ENCODE results near the gene TIMP2.
"Not testable (repeated sequence)": the region's sequence is repeated elsewhere in the genome, so short reads cannot be mapped to it uniquely, and the experiment has no call there.

TIMP2 gene

DNA sequence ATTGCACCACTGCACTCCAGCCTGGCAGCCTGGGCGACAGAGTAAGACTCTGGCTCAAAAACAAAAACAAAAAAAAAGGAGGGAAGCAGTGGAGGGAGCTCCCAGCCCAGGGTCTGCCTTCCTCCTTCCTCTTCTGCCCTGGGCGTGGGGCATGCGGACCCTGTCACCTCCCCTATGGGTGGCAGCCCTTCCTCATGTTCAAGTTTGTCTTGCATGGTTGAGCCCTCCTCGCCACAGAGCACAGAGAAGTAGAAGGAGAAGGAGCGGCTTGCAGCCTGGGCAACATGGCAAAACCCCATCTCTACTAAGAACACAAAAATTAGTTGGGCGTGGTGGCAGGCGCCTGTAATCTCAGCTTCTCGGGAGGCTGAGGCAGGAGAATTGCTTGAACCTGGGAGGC lies 21.4 kb upstream of the TIMP2 start:
- no peak for DNase-seq (ENCODE audit: low read depth)
- no peak overlapping the region for H3K4me3 ChIP-seq (ENCODE audit: low read length)
- TF ChIP-seq, protein P1, sequence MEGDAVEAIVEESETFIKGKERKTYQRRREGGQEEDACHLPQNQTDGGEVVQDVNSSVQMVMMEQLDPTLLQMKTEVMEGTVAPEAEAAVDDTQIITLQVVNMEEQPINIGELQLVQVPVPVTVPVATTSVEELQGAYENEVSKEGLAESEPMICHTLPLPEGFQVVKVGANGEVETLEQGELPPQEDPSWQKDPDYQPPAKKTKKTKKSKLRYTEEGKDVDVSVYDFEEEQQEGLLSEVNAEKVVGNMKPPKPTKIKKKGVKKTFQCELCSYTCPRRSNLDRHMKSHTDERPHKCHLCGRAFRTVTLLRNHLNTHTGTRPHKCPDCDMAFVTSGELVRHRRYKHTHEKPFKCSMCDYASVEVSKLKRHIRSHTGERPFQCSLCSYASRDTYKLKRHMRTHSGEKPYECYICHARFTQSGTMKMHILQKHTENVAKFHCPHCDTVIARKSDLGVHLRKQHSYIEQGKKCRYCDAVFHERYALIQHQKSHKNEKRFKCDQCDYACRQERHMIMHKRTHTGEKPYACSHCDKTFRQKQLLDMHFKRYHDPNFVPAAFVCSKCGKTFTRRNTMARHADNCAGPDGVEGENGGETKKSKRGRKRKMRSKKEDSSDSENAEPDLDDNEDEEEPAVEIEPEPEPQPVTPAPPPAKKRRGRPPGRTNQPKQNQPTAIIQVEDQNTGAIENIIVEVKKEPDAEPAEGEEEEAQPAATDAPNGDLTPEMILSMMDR (conservative IDR thresholded peaks at IDR 0.05; ENCODE audit: low read length): no peak

- no peak for DNase-seq (ENCODE audit: low read depth)
- no peak overlapping the region for H3K4me3 ChIP-seq (ENCODE audit: low read length)
- TF ChIP-seq, protein P1 (conservative IDR thresholded peaks at IDR 0.05; ENCODE audit: low read length): no peak
These were observed 20.9 kb upstream of the TIMP2 start for GRCh38 chr17:78946131-78946530.

- H3K4me3 ChIP-seq (ENCODE audit: low read length); DNase-seq (ENCODE audit: low read depth): not testable (repeated sequence)
These were observed 20.3 kb upstream of the TIMP2 start for GRCh38 chr17:78945455-78945854.

DNA sequence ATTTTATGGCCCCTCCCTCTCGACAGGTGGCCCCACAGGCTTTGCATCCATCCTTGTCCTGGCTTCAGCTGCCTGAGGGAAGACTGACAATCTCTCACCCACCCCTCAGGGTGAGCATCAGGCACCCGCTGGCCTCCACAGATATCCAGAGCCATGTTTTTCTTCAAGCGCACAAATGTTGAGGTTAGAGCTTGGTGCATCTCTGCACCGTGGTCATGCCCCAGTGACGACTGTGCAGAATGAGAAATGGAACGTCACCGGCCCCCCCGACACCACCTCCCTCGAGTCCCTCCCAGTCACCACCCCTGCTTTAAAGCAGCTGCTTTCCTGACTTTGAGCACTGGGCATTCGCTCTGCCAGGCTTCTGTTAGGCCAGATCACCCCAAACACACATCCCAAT lies 19.8 kb upstream of the TIMP2 start:
- no peak overlapping the region for H3K4me3 ChIP-seq (ENCODE audit: low read length)
- DNase-seq (ENCODE audit: low read depth): no peak
- TF ChIP-seq, protein P1 (conservative IDR thresholded peaks at IDR 0.05; ENCODE audit: low read length): no peak

- H3K4me3 ChIP-seq (ENCODE audit: low read length): no peak overlapping the region
- DNase-seq (ENCODE audit: low read depth): no peak
- TF ChIP-seq, protein P1 (conservative IDR thresholded peaks at IDR 0.05; ENCODE audit: low read length): no peak
These were observed 18.8 kb upstream of the TIMP2 start for GRCh38 chr17:78944026-78944425.

DNA sequence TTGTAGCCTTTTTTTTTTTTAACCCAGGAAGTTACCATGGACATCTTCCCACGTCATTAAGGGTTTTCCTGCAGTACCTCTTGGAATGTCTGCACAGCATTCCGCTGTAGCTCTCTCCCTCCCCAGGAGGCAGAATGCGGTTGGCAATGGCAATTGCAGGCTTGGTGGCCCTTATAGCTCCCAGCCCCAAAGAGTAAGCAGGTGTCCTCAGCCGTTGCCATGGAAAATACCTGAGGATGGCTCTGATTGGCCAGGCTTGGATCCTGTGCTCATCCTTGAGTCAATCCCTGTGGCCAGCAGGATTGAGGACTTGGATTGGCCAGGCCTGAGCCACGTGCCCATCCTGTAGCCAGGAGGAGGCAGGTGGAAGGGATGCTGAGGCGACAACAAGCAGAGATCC lies 15.5 kb upstream of the TIMP2 start:
- no peak for DNase-seq (ENCODE audit: low read depth)
- H3K4me3 ChIP-seq (ENCODE audit: low read length): no peak overlapping the region
- TF ChIP-seq, protein P1 (conservative IDR thresholded peaks at IDR 0.05; ENCODE audit: low read length): no peak

- TF ChIP-seq, protein P1 (conservative IDR thresholded peaks at IDR 0.05; ENCODE audit: low read length): no peak
- H3K4me3 ChIP-seq (ENCODE audit: low read length): no peak overlapping the region
- DNase-seq (ENCODE audit: low read depth): no peak
These were observed 15.1 kb upstream of the TIMP2 start for GRCh38 chr17:78940258-78940657.

GRCh38 chr17:78939615-78940014 lies 14.4 kb upstream of the TIMP2 start:
- H3K4me3 ChIP-seq (ENCODE audit: low read length): no peak overlapping the region
- TF ChIP-seq, protein P1 (conservative IDR thresholded peaks at IDR 0.05; ENCODE audit: low read length): no peak
- no peak for DNase-seq (ENCODE audit: low read depth)
